ENCODE results near the gene UPK2. TPM values are rescaled to one million over a fixed set of nuclear protein-coding genes. Genes with fewer than 3 reads are reported as not detected.

UPK2 gene
- polyA plus RNA-seq, 2 of the 4 experiments (the other 2 are of a cell fraction) = 0.37 to 0.92 TPM

- ChIA-PET CTCF (interaction anchor here (1.0 kb wide), 1 partner anchor 13 kb away, joined by 6 read pairs; no protein-coding TSS in a partner anchor), POLR2A (no interaction called here)
- Histone ChIP-seq H3K4me1 (peaks cover 28% of the 10 kb centered on the region), H3K4me3 (no peak overlapping the region), H3K27ac (no peak overlapping the region), H3K9me3 (no peaks in the 10 kb centered on the region), H3K4me2 (no peak overlapping the region)
- TF ChIP-seq POLR2A (IDR thresholded peaks at IDR 0.05; ENCODE audit: low read length) (no peak), POLR2AphosphoS2 (conservative IDR thresholded peaks at IDR 0.05; ENCODE audit: low read length) (no peak), NFE2L2 (conservative IDR thresholded peaks at IDR 0.05; ENCODE audit: low read length) (no peak), SREBF2 (IDR thresholded peaks at IDR 0.05) (no peak), RCOR1 (IDR thresholded peaks at IDR 0.05; ENCODE audit: low read depth, low read length) (no peak), TFCP2L1 (CRISPR knock-in tag; IDR thresholded peaks at IDR 0.05) (no peak), CHD4 (IDR thresholded peaks at IDR 0.05; ENCODE audit: borderline replicate concordance) (no peak), SMC3 (IDR thresholded peaks at IDR 0.05) (no peak)
- TF ChIP-seq, protein P1, sequence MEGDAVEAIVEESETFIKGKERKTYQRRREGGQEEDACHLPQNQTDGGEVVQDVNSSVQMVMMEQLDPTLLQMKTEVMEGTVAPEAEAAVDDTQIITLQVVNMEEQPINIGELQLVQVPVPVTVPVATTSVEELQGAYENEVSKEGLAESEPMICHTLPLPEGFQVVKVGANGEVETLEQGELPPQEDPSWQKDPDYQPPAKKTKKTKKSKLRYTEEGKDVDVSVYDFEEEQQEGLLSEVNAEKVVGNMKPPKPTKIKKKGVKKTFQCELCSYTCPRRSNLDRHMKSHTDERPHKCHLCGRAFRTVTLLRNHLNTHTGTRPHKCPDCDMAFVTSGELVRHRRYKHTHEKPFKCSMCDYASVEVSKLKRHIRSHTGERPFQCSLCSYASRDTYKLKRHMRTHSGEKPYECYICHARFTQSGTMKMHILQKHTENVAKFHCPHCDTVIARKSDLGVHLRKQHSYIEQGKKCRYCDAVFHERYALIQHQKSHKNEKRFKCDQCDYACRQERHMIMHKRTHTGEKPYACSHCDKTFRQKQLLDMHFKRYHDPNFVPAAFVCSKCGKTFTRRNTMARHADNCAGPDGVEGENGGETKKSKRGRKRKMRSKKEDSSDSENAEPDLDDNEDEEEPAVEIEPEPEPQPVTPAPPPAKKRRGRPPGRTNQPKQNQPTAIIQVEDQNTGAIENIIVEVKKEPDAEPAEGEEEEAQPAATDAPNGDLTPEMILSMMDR (IDR thresholded peaks at IDR 0.05) = no peak
- TF ChIP-seq, protein P2, sequence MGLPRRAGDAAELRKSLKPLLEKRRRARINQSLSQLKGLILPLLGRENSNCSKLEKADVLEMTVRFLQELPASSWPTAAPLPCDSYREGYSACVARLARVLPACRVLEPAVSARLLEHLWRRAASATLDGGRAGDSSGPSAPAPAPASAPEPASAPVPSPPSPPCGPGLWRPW (IDR thresholded peaks at IDR 0.05) = no peak
- WGBS (ENCODE audit: missing lambda C conversion rate) = 24% methylated on average over 1 of the region's 1 CpG
- DNase-seq (ENCODE audit: low read depth in 1 of 2, low spot score in 1 of 2) = no peak
- FAIRE-seq = no peak
- ATAC-seq = no peak
These were observed 44.8 kb downstream of the UPK2 start for GRCh38 chr11:119000906-119001305.

- DNase-seq (ENCODE audit: low read depth in 1 of 2, low spot score in 1 of 2) = no peak
- Histone ChIP-seq H3K27ac (no peak overlapping the region), H3K4me2 (no peak overlapping the region), H3K4me3 (no peak overlapping the region), H3K9me3 (no peaks in the 10 kb centered on the region), H3K4me1 (no peaks in the 10 kb centered on the region)
- ATAC-seq = no peak
- ChIA-PET POLR2A (no interaction called here), CTCF (no interaction called here)
- WGBS (ENCODE audit: missing lambda C conversion rate) = 79% methylated on average over 4 of the region's 4 CpGs
- TF ChIP-seq, protein P3, sequence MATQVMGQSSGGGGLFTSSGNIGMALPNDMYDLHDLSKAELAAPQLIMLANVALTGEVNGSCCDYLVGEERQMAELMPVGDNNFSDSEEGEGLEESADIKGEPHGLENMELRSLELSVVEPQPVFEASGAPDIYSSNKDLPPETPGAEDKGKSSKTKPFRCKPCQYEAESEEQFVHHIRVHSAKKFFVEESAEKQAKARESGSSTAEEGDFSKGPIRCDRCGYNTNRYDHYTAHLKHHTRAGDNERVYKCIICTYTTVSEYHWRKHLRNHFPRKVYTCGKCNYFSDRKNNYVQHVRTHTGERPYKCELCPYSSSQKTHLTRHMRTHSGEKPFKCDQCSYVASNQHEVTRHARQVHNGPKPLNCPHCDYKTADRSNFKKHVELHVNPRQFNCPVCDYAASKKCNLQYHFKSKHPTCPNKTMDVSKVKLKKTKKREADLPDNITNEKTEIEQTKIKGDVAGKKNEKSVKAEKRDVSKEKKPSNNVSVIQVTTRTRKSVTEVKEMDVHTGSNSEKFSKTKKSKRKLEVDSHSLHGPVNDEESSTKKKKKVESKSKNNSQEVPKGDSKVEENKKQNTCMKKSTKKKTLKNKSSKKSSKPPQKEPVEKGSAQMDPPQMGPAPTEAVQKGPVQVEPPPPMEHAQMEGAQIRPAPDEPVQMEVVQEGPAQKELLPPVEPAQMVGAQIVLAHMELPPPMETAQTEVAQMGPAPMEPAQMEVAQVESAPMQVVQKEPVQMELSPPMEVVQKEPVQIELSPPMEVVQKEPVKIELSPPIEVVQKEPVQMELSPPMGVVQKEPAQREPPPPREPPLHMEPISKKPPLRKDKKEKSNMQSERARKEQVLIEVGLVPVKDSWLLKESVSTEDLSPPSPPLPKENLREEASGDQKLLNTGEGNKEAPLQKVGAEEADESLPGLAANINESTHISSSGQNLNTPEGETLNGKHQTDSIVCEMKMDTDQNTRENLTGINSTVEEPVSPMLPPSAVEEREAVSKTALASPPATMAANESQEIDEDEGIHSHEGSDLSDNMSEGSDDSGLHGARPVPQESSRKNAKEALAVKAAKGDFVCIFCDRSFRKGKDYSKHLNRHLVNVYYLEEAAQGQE (IDR thresholded peaks at IDR 0.05) = no peak
- TF ChIP-seq GATA3 (IDR thresholded peaks at IDR 0.05; ENCODE audit: borderline replicate concordance) (no peak), BHLHE40 (IDR thresholded peaks at IDR 0.05; ENCODE audit: low read depth, low read length) (no peak), JUN (IDR thresholded peaks at IDR 0.05) (no peak), CBX8 (IDR thresholded peaks at IDR 0.05) (no peak), KDM5A (IDR thresholded peaks at IDR 0.05) (no peak), POLR2AphosphoS2 (conservative IDR thresholded peaks at IDR 0.05; ENCODE audit: low read length) (no peak), FOSB (CRISPR knock-in tag; IDR thresholded peaks at IDR 0.05) (no peak), CHD2 (IDR thresholded peaks at IDR 0.05; ENCODE audit: low read length, partially characterized antibody) (no peak), PHF8 (IDR thresholded peaks at IDR 0.05; ENCODE audit: borderline replicate concordance, low read depth) (no peak), ATOH8 (CRISPR knock-in tag; IDR thresholded peaks at IDR 0.05; ENCODE audit: low read depth) (no peak)
- TF ChIP-seq, protein P4, sequence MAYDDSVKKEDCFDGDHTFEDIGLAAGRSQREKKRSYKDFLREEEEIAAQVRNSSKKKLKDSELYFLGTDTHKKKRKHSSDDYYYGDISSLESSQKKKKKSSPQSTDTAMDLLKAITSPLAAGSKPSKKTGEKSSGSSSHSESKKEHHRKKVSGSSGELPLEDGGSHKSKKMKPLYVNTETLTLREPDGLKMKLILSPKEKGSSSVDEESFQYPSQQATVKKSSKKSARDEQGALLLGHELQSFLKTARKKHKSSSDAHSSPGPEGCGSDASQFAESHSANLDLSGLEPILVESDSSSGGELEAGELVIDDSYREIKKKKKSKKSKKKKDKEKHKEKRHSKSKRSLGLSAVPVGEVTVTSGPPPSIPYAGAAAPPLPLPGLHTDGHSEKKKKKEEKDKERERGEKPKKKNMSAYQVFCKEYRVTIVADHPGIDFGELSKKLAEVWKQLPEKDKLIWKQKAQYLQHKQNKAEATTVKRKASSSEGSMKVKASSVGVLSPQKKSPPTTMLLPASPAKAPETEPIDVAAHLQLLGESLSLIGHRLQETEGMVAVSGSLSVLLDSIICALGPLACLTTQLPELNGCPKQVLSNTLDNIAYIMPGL (CRISPR knock-in tag; IDR thresholded peaks at IDR 0.05; ENCODE audit: borderline replicate concordance) = no peak
- TF ChIP-seq, protein P1 (IDR thresholded peaks at IDR 0.05) = no peak
- no peak for FAIRE-seq
These were observed 50.6 kb downstream of the UPK2 start for GRCh38 chr11:119006656-119007055.

All from A549 (cell line).